Subcutaneous adipose tissue (tissue), 4 donors: ENCODE data around the gene FREY1. TPM values are rescaled to one million over a fixed set of nuclear protein-coding genes. Genes with fewer than 3 reads are reported as not detected.

ENCODE experiments used
- total RNA-seq, 4 donors: library from RNA; depleted of rRNA; stranded (reverse); fragments of >200 nt; gene quantifications; one replicate each; pipeline ENCODE4 v1.1.0, GENCODE V29; 2016
- TF ChIP-seq, protein P1 (sequence below): fragments of 450-650 bp; IDR thresholded peaks from one replicate; pipeline ENCODE4 v1.5.1; 2016; ENCODE audit warnings: low read depth, mild to moderate bottlenecking, control low read depth, antibody characterized with exemption, moderate library complexity

FREY1 gene
- total RNA-seq, 4 donors from 2014 or later, result 3.0 TPM; not detected in 3

DNA sequence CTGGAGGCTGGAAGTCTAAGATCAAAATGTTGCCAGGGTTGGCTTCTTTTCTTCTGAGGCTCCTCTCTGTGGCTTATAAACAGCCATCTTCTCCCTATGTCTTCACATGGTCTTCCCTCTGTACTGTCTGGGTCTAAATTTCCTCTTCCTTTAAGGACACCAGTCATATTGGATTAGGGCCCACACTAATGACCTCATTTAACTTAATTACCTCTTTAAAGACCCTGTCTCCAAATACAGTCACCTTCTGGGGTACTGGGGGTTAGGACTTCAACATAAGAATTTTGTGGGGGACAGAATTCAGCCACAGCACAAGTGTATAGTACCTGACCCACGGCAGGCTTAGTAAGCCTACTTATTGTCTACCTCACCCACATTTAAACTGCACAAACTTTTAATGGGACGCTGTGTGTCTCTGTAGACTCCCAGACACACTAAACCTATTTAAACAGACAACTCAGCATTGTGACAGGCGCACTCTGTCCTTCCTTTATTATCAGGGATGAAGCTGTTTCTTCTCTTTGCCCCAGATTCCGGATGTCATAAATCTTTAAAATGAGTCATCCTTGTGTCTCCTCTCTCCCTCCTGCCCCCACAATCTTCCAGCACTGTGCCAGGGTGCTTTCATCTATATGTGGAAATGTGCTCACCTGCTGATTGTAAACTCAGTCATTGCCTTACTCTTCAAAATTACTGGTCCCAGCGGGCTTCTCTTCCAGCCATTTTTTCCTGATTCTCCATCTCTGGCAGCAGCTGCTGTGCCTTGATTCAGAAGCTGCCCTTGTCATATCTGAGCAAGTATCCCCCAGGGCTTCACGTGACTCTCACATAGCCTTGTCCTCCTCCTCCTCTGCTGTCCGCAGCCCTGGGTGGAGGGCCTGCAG, 27.0 kb downstream of the FREY1 start:
- TF ChIP-seq, protein P1, sequence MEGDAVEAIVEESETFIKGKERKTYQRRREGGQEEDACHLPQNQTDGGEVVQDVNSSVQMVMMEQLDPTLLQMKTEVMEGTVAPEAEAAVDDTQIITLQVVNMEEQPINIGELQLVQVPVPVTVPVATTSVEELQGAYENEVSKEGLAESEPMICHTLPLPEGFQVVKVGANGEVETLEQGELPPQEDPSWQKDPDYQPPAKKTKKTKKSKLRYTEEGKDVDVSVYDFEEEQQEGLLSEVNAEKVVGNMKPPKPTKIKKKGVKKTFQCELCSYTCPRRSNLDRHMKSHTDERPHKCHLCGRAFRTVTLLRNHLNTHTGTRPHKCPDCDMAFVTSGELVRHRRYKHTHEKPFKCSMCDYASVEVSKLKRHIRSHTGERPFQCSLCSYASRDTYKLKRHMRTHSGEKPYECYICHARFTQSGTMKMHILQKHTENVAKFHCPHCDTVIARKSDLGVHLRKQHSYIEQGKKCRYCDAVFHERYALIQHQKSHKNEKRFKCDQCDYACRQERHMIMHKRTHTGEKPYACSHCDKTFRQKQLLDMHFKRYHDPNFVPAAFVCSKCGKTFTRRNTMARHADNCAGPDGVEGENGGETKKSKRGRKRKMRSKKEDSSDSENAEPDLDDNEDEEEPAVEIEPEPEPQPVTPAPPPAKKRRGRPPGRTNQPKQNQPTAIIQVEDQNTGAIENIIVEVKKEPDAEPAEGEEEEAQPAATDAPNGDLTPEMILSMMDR, result no peak

DNA sequence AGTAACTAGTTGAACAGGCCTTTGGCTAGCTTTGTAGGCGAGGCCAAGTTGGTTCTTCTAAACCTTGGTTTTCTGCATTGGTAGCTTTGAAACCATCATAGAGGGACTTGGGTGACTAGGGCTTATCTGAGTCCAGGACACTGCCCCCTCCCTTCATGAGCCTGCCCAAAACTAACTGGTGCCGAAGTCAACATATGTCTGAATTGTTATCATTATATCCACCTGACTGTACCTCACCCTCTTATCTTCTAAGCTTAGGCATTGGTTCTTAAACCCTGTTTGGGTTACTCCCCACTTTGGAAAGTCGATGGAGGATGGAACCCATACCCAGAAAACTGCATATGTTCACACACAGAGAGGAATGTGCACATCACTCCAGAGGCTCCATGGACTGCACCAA, 29.2 kb downstream of the FREY1 start:
- TF ChIP-seq, protein P1, result no peak

DNA sequence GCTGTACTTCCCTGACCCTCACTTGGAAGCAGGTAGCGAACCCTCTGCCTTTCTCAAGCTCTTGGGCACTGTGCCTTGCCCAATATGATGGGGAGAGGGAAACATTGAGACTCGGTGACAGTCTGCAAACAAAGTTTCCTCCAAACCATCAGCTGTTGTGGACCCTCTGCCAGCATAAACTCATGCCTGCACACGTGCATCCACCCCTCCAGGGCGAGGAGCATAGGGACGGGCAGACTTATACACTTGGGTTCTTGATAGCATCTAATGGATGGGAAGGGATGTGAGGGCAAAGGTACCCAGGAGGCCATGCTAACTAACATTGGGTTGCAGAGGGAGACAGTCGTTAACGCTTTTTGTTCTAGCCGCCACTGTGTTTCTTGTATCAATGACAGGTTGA, 29.9 kb downstream of the FREY1 start:
- TF ChIP-seq, protein P1, result no peak

DNA sequence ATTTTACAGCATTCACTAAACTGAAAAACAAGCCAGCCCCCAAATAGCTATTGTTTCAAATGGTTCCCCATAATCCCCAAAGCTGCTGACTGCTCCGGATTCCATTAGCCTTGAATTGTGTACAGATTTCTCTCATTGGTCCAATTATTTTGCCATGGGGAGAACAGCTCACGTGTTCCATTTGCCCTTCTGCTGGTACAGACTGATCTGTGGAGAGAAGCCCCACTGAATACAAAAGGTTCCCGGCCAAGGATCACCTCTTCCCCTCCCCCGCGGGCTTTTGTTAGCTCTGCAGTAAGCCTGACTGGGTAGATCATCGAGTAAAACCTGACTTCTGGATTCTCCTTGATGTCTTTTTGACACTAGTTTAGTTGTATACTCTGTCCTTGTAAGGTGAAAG, 30.7 kb downstream of the FREY1 start:
- TF ChIP-seq, protein P1, result no peak

DNA sequence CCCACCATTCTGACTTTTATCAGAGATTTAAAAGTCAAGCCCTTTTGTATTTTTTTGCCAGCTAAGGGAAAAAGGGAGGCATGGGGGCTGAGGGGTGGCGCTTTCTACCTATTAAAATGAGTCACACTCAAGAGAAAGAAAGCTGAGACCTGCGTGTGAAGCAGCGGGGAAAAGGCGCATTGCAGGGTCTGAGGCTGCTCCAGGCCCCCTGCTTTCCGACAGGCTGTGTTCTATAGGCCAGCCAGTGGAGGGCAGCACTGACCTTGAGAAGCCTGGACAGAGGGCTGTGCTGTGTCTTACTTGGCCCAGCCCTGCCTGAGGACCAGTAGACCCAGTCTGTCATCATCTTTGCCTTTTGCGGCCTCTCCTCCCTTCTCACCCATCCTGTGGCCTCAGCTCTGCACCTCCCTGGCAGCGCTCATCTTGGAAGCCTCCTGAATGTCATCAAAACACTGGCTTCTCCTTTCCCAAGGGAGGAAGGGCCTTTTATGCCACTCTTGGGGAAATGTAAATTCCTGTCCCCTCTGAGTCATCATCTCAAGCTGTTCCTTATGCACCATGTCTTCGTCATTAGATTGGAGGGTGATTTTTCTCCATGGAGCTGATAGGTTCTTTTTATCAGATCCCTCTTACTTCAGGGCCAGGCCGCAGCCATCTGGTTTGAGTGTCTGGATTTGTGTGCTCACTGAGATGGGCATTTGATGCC, 34.3 kb downstream of the FREY1 start:
- TF ChIP-seq, protein P1, result no peak

DNA sequence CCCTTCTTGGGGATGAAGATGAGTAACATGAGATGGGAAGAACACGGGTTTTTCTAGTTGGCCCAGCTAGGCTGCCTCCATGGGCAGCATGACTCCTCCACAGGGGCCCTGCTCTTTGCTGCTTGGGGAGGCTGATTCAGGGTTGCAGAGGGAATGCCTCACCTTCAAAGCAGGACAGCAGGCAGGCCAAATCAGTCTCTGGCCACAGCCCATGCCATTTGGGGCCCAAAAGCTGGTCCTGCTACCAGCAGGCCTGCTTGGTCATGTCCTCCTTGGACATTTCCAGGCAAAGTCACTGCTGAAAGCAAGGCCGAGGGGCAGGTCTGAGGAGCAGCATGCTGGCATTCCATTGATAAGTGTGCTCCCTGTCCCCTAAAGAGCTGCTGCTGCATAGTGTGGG, 35.4 kb downstream of the FREY1 start:
- TF ChIP-seq, protein P1, result no peak

DNA sequence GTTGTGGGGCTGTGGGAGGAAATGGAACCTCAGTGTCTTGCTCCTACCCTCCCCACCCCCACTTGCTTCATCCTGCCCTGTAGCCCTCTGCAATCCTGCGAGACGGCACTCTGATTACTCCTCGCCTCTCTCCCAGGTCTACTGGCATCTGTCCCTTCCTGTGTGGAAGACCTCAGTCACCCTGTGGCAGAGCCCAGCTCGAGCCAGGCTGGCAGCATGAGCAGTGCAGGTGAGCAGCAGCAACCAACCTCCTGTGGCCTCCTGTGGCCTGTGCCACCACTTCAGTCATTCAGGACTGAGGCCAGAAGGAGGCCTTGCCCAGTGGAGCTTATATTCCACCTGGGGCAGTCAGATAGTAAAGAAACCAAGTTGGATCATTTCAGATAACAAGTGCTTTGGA, 36.4 kb downstream of the FREY1 start:
- TF ChIP-seq, protein P1, result no peak
